Measurements from ENCODE around the gene TUG1. TPM values are rescaled to one million over a fixed set of nuclear protein-coding genes. Genes with fewer than 3 reads are reported as not detected.

TUG1 gene
- total RNA-seq, 1 experiment from 2014 or later, result 35.1 TPM

- H3K27ac ChIP-seq (ENCODE audit: low read length), result no peak overlapping the region
- no peaks in the 10 kb centered on the region for H3K9me3 ChIP-seq (ENCODE audit: low read length)
- no peak overlapping the region for H3K4me2 ChIP-seq (ENCODE audit: low read length)
- H3K9me2 ChIP-seq (replicated peaks; ENCODE audit: low read length), result no peaks in the 10 kb centered on the region
- H3K27me3 ChIP-seq (ENCODE audit: low read length), result no peaks in the 10 kb centered on the region
- no peak overlapping the region for H3K9ac ChIP-seq (ENCODE audit: low read length)
- ATAC-seq, result no peak
- H3F3A ChIP-seq (ENCODE audit: low read length, unreplicated experiment), result no peaks in the 10 kb centered on the region
- intact Hi-C loops (cut with micrococcal nuclease), result no loop called here
- H3K4me1 ChIP-seq (ENCODE audit: insufficient read depth, low read length), result no peaks in the 10 kb centered on the region
- H3K4me3 ChIP-seq (ENCODE audit: low read length), result no peak overlapping the region
- H4K20me1 ChIP-seq (ENCODE audit: low read length), result no peaks in the 10 kb centered on the region
- no peak for DNase-seq
- ChIA-PET CTCF (no interaction called here), POLR2A (ENCODE audit: unreplicated experiment) (interaction anchor here (0.6 kb wide), 1 partner anchor 138 kb away, joined by 3 read pairs; the partner anchor contains the start of gene RNF185)
- no peak overlapping the region for H2AFZ ChIP-seq (ENCODE audit: low read length)
- BruUV-seq (replicated peaks), result no TSS peak
- no peaks in the 10 kb centered on the region for H3K79me2 ChIP-seq (ENCODE audit: low read length)
- TF ChIP-seq EZH2phosphoT487 (IDR thresholded peaks at IDR 0.05; ENCODE audit: borderline replicate concordance, low read length) (no peak), EZH2 (IDR thresholded peaks at IDR 0.05; ENCODE audit: low read length, unreplicated experiment) (no peak), CTCF (conservative IDR thresholded peaks at IDR 0.05; ENCODE audit: low read depth, low read length) (no peak)
- H3K36me3 ChIP-seq (ENCODE audit: low read depth, low read length), result no peaks in the 10 kb centered on the region
Observed at GRCh38 chr22:31022516-31022915, 53.5 kb downstream of the TUG1 start.

Other genes starting within 250 kb of the TUG1 start
- gene MORC2, start 491 bp upstream of the TUG1 start, total RNA-seq (2014; rRNA removed), result 12.0 and 29.9 TPM in 2 replicates
- 145 and 167 TPM in 2 replicates for gene SMTN, start 112.1 kb downstream of the TUG1 start, total RNA-seq (2014; rRNA removed)
- 36.8 and 56.7 TPM in 2 replicates for gene SELENOM, start 138.3 kb downstream of the TUG1 start, total RNA-seq (2014; rRNA removed)
- 2.1 and 3.1 TPM in 2 replicates for gene INPP5J, start 153.7 kb downstream of the TUG1 start, total RNA-seq (2014; rRNA removed)
- gene PLA2G3, start 171.2 kb downstream of the TUG1 start, total RNA-seq (2014; rRNA removed), result not detected in 2 replicates
- 15.3 and 15.8 TPM in 2 replicates for gene RNF185, start 190.9 kb downstream of the TUG1 start, total RNA-seq (2014; rRNA removed)
- gene LIMK2, start 243.0 kb downstream of the TUG1 start, total RNA-seq (2014; rRNA removed), result 13.2 and 17.2 TPM in 2 replicates

Measured in PC-3 (cell line).